Measurements from ENCODE around the gene LIMCH1.

DNA sequence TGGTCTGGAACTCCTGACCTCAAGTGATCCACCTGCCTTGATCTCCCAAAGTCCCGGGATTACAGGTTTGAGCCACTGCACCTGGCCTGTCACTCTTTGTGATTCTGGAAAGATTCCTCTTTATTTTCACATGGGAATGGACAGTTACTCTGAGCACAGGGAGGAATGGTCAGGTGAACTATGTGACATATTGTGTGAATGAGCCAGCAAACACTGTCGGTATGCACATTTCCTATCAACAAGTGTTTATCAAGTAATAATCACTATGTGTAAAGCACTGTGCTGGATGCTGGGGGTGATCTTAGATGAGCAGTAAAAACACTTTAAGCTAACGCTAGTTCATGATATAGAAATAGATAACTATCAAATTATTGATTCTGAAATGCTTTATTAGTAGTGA is 97.5 kb downstream of the LIMCH1 start:
- TF ChIP-seq, protein P1, sequence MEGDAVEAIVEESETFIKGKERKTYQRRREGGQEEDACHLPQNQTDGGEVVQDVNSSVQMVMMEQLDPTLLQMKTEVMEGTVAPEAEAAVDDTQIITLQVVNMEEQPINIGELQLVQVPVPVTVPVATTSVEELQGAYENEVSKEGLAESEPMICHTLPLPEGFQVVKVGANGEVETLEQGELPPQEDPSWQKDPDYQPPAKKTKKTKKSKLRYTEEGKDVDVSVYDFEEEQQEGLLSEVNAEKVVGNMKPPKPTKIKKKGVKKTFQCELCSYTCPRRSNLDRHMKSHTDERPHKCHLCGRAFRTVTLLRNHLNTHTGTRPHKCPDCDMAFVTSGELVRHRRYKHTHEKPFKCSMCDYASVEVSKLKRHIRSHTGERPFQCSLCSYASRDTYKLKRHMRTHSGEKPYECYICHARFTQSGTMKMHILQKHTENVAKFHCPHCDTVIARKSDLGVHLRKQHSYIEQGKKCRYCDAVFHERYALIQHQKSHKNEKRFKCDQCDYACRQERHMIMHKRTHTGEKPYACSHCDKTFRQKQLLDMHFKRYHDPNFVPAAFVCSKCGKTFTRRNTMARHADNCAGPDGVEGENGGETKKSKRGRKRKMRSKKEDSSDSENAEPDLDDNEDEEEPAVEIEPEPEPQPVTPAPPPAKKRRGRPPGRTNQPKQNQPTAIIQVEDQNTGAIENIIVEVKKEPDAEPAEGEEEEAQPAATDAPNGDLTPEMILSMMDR (IDR thresholded peaks at IDR 0.05; ENCODE audit: borderline replicate concordance, extremely low read depth, low read length, poor library complexity, severe bottlenecking), result no peak
- TF ChIP-seq EZH2 (IDR thresholded peaks at IDR 0.05; ENCODE audit: borderline replicate concordance, low read depth, low read length, severe bottlenecking), result no peak

Data from DND-41 (cell line).